GM12892 (cell line): Measurements from ENCODE around the gene FAM163B.

Experiments used
- POLR2A ChIP-seq: IDR thresholded peaks from 2 replicates; pipeline ENCODE4 v1.6.1; 2011; ENCODE audit warnings: low read depth, low read length, control low read depth
- POLR2AphosphoS5 ChIP-seq: IDR thresholded peaks from 2 replicates; pipeline ENCODE4 v1.6.1; 2011; ENCODE audit warnings: low read depth, low read length, control low read depth
- TAF1 ChIP-seq: IDR thresholded peaks from 2 replicates; pipeline ENCODE4 v1.6.1; 2011; ENCODE audit warnings: low read depth, mild to moderate bottlenecking, control low read depth, low read length, borderline replicate concordance

DNA sequence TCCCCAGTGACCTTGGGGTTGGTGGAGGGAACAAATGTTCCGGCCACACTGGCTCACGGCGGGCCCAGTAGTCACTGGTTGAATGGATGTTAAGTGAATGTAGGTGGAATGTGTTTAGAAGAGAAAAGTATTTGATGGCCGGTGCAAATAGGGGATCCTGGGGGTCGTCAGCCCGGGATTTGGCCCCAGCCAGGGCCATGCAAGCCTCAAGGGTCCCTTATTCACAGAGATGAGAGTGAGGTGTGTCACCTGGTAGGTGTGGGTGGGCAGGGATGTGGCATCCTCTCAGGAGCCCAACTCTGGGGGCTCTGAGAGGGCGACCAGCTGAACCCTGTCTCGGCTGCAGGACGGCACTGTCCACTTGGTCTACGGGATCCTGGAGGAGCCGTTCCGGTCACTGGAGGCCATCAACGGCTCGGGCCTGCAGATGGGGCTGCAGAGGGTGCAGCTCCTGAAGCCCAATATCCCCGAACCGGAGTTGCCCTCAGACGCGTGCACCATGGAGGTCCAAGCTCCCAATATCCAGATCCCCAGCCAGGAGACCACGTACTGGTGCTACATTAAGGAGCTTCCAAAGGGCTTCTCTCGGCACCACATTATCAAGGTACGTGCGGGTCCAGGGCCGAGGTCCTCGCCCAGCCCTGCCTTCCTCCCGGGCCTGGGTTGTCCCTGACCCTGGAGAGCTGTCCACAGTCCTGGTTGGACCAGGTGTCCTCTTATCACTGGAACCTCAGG, 32.8 kb upstream of the FAM163B start:
- no peak for TF ChIP-seq POLR2AphosphoS5
- TF ChIP-seq TAF1, result no peak
- TF ChIP-seq POLR2A, result no peak
